Measurements from ENCODE around the gene DNAJC1. TPM values are rescaled to one million over a fixed set of nuclear protein-coding genes. Genes with fewer than 3 reads are reported as not detected.

The DNAJC1 gene
- total and polyA plus RNA-seq, 5 donors from 2014 or later, result 12.9 to 27.5 (median 22.7) TPM

DNA sequence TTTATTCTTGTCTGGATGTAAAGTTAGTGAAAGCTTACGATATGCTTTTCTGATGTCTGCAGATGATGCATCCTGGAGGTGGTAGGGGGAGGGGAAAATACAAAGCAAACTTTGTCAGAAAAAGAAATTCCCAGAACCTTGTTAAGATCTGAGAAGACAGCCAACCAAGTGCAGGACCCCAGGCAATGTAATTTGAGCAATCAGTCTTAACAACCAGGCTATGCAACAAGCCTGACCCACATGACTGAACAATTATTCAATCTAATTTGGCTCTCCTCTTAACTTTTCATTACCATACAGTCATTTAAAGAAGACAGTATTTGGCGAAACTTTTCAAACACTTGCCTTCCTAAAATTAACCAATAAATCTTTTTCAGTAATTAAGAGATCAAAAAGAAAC lies 74.5 kb downstream of the DNAJC1 start:
- no peaks in the 10 kb centered on the region for H3K9me3 ChIP-seq (ENCODE audit: control insufficient read depth in 2 of 2, low read length in 2 of 2)
- Mint-ChIP-seq H3K4me3 (no peak overlapping the region), H3K27me3 (no peaks in the 10 kb centered on the region), H3K36me3 (peaks cover 8% of the 10 kb centered on the region), H3K4me1 (peaks cover 5 to 6% (median 5%) of the 10 kb centered on the region in 4 donors), H3K27ac (no peak overlapping the region), H3K9me3 (no peaks in the 10 kb centered on the region)
- H3K27me3 ChIP-seq (ENCODE audit: control insufficient read depth, insufficient read depth, low read length), result no peaks in the 10 kb centered on the region
- no peak for ATAC-seq (ENCODE audit: low read depth in 2 of 2)
- H3K27ac ChIP-seq (ENCODE audit: insufficient read depth, low read length, poor library complexity, severe bottlenecking), result no peak overlapping the region
- H3K4me1 ChIP-seq (ENCODE audit: control insufficient read depth, insufficient read depth, low read length, poor library complexity, severe bottlenecking), result no peaks in the 10 kb centered on the region
- H3K36me3 ChIP-seq (ENCODE audit: control insufficient read depth, insufficient read depth, low read length), result no peaks in the 10 kb centered on the region
- H3K4me3 ChIP-seq (ENCODE audit: low read depth, low read length), result no peak overlapping the region
- DNase-seq, result no peak

DNA sequence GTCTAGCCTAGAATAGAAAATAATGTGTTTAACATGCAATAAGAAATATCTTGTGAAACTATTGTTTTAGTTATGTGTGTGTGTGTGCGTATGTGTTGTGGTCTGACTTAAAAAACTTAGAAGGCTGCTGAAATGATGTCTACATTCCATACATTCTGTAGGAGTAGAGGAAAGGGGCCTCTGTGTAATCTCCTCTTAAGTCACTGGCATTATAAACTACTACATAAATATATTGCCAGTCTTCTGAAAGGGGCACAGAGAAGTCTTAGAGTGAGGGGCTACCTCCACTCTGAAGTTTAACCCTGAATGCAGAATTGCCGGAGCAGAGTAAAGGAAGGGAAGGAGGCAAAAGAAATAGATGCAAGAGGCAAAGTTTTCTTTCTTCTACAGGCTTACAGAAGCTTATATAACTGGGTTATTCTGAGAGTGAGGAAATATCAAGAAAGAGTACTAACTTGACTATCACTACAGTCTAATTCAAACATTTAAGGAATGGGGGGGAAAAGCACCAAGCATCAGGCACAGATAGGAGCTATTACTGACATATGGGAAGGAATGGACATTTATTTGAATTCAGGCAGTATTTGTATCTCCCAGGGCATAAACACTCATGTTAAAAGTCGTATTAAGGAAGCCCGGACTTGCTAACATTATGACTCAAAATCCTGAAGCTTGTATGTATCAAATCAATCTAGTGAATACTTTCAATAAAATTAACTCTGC lies 75.7 kb downstream of the DNAJC1 start:
- Mint-ChIP-seq H3K27me3 (no peaks in the 10 kb centered on the region), H3K9me3 (no peaks in the 10 kb centered on the region), H3K4me1 (peaks cover 5 to 9% (median 5%) of the 10 kb centered on the region in 4 donors), H3K4me3 (no peak overlapping the region), H3K36me3 (peaks cover 8% of the 10 kb centered on the region), H3K27ac (peak overlapping the region in 1 of 3 donors; percentile 4)
- no peaks in the 10 kb centered on the region for H3K36me3 ChIP-seq (ENCODE audit: control insufficient read depth, insufficient read depth, low read length)
- no peak overlapping the region for H3K4me3 ChIP-seq (ENCODE audit: low read depth, low read length)
- DNase-seq, result no peak
- no peaks in the 10 kb centered on the region for H3K4me1 ChIP-seq (ENCODE audit: control insufficient read depth, insufficient read depth, low read length, poor library complexity, severe bottlenecking)
- ATAC-seq (ENCODE audit: low read depth in 2 of 2), result no peak
- H3K9me3 ChIP-seq (ENCODE audit: control insufficient read depth in 2 of 2, low read length in 2 of 2), result no peaks in the 10 kb centered on the region
- H3K27ac ChIP-seq (ENCODE audit: insufficient read depth, low read length, poor library complexity, severe bottlenecking), result no peak overlapping the region
- no peaks in the 10 kb centered on the region for H3K27me3 ChIP-seq (ENCODE audit: control insufficient read depth, insufficient read depth, low read length)

DNA sequence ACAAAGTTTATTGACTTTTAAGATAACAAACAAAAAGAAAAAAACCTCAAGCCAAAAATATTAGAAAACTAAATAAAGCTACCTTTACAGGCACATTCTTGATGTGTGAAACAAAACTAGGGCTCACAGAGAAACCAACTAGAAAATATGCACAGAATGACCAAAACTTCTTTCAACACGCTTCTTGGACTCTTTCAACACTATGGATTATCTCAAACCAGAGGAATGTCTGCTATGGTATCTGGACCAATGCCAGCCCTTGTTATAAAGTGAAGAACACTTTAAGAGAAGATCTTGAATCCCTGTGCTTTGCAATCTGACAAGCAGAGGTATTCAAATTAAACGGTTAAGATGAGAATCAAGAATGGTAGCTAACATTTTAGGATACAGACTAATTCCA lies 76.6 kb downstream of the DNAJC1 start:
- Mint-ChIP-seq H3K27ac (no peak overlapping the region), H3K4me1 (peaks cover 5 to 9% (median 5%) of the 10 kb centered on the region in 4 donors), H3K36me3 (peaks cover 8% of the 10 kb centered on the region), H3K27me3 (no peaks in the 10 kb centered on the region), H3K4me3 (no peak overlapping the region), H3K9me3 (no peaks in the 10 kb centered on the region)
- Histone ChIP-seq H3K4me1 (ENCODE audit: control insufficient read depth, insufficient read depth, low read length, poor library complexity, severe bottlenecking) (no peaks in the 10 kb centered on the region), H3K27me3 (ENCODE audit: control insufficient read depth, insufficient read depth, low read length) (no peaks in the 10 kb centered on the region), H3K27ac (ENCODE audit: insufficient read depth, low read length, poor library complexity, severe bottlenecking) (no peak overlapping the region), H3K4me3 (ENCODE audit: low read depth, low read length) (no peak overlapping the region), H3K9me3 (ENCODE audit: control insufficient read depth in 2 of 2, low read length in 2 of 2) (no peaks in the 10 kb centered on the region), H3K36me3 (ENCODE audit: control insufficient read depth, insufficient read depth, low read length) (no peaks in the 10 kb centered on the region)
- ATAC-seq (ENCODE audit: low read depth in 2 of 2), result no peak
- no peak for DNase-seq

DNA sequence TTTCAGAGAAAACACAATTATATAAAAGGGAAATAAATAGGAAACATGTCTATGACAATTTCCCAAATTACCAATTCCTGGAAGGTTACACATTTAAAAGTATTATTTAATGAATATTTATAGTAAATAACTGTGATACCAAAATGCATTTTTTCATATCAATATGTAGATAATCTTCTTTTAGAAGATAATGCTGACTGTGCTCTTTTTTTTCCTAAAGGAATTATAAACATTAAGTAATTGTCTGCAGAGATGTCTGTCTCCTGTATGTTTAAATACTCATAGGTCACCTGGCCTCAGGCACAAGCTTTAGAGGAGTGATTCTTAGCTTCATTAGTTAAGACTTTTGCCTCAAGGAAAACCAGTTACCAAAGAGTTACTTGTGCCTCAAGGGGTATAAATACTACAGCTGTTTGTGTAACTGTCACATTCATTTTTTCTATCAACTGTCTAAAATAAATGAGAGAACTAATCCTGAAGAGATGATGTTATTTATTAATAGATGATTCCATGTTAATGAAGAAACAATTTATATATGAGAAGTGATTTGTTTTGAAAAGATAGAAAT lies 77.1 kb downstream of the DNAJC1 start:
- Histone ChIP-seq H3K27ac (ENCODE audit: insufficient read depth, low read length, poor library complexity, severe bottlenecking) (no peak overlapping the region), H3K4me3 (ENCODE audit: low read depth, low read length) (no peak overlapping the region), H3K27me3 (ENCODE audit: control insufficient read depth, insufficient read depth, low read length) (no peaks in the 10 kb centered on the region), H3K9me3 (ENCODE audit: control insufficient read depth in 2 of 2, low read length in 2 of 2) (no peaks in the 10 kb centered on the region), H3K4me1 (ENCODE audit: control insufficient read depth, insufficient read depth, low read length, poor library complexity, severe bottlenecking) (no peaks in the 10 kb centered on the region), H3K36me3 (ENCODE audit: control insufficient read depth, insufficient read depth, low read length) (no peaks in the 10 kb centered on the region)
- Mint-ChIP-seq H3K27me3 (no peaks in the 10 kb centered on the region), H3K36me3 (peaks cover 8% of the 10 kb centered on the region), H3K4me1 (peaks cover 3 to 9% (median 5%) of the 10 kb centered on the region in 4 donors), H3K27ac (no peak overlapping the region), H3K4me3 (no peak overlapping the region), H3K9me3 (no peaks in the 10 kb centered on the region)
- DNase-seq (no peak), ATAC-seq (ENCODE audit: low read depth in 2 of 2) (no peak)

DNA sequence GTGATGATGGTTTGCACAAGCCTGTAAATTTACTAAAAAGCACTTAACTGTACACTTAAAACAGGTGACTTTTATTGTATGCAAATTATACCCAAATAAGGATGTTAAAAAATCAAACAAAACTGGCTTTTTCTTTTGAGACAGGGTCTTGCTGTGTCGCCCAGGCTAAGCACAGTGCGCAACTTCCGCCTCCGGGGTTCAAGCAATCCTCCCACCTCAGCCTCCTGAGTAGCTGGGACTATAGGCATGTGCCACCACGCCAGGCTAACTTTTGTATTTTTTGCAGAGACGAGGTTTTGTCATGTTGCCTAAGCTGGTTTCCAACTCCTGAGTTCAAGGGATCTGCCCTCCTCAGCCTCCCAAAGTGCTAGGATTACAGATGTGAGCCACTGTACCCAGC lies 77.7 kb downstream of the DNAJC1 start:
- no peaks in the 10 kb centered on the region for H3K27me3 ChIP-seq (ENCODE audit: control insufficient read depth, insufficient read depth, low read length)
- peaks cover 8% of the 10 kb centered on the region for H3K36me3 Mint-ChIP-seq

DNA sequence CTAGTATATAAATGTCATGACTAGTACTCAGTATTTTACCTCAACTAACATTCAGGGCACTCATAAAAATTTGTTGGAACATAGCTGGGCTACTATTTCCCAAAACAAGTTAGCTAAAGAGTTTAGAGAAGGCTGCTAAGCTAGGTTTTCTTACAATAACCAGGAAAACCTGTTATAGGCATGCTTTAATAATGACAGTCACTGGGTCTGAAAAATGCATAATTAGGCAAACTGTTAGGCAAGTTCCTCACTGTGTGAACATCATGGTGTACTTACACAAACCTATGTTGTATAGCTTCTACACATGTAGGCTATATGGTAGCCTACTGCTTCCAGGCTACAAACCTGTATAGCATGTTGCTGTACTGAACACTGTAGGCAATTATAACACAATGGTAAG lies 79.0 kb downstream of the DNAJC1 start:
- H3K4me1 Mint-ChIP-seq, result peaks cover 0 to 13% (median 1%) of the 10 kb centered on the region in 4 donors
- no peak for ATAC-seq (ENCODE audit: low read depth in 2 of 2)

More for the DNA sequence above, 77.7 kb downstream of the DNAJC1 start:
- ATAC-seq (ENCODE audit: low read depth in 2 of 2), result no peak
- H3K27ac ChIP-seq (ENCODE audit: insufficient read depth, low read length, poor library complexity, severe bottlenecking), result no peak overlapping the region
- DNase-seq, result no peak
- no peak overlapping the region for H3K4me3 ChIP-seq (ENCODE audit: low read depth, low read length)
- no peaks in the 10 kb centered on the region for H3K27me3 Mint-ChIP-seq
- no peak overlapping the region for H3K4me3 Mint-ChIP-seq
- H3K4me1 ChIP-seq (ENCODE audit: control insufficient read depth, insufficient read depth, low read length, poor library complexity, severe bottlenecking), result no peaks in the 10 kb centered on the region
- H3K9me3 Mint-ChIP-seq, result no peaks in the 10 kb centered on the region
- H3K27ac Mint-ChIP-seq, result no peak overlapping the region
- peaks cover 0 to 9% (median 2%) of the 10 kb centered on the region in 4 donors for H3K4me1 Mint-ChIP-seq
- no peaks in the 10 kb centered on the region for H3K9me3 ChIP-seq (ENCODE audit: control insufficient read depth in 2 of 2, low read length in 2 of 2)
- H3K36me3 ChIP-seq (ENCODE audit: control insufficient read depth, insufficient read depth, low read length), result no peaks in the 10 kb centered on the region

DNA sequence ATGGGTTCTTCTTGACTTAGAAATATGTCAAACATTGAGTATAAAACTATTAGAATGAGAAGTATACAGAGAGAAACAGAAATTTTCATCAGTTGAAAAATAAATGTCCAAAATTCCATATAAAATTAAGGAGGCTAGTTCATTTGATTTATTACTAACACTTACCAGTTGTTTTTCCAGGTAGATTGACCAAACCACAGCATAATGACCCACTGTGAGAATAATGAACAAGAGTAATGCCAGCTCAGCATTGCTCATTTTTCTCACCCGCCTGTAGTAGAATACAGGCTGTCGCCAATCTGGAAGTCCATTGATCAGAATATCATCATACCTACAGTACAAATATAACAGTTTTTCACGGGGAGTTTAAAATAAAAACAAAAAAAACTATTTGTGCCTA lies 82.9 kb downstream of the DNAJC1 start:
- H3K4me3 ChIP-seq (ENCODE audit: low read depth, low read length), result no peak overlapping the region
- no peak for ATAC-seq (ENCODE audit: low read depth in 2 of 2)
- Mint-ChIP-seq H3K4me3 (no peak overlapping the region), H3K27me3 (no peaks in the 10 kb centered on the region), H3K36me3 (peaks cover 4% of the 10 kb centered on the region), H3K27ac (no peak overlapping the region), H3K4me1 (peaks cover 0 to 11% (median under 1%) of the 10 kb centered on the region in 4 donors), H3K9me3 (no peaks in the 10 kb centered on the region)
- no peaks in the 10 kb centered on the region for H3K27me3 ChIP-seq (ENCODE audit: control insufficient read depth, insufficient read depth, low read length)
- H3K4me1 ChIP-seq (ENCODE audit: control insufficient read depth, insufficient read depth, low read length, poor library complexity, severe bottlenecking), result no peaks in the 10 kb centered on the region
- H3K9me3 ChIP-seq (ENCODE audit: control insufficient read depth in 2 of 2, low read length in 2 of 2), result no peaks in the 10 kb centered on the region
- DNase-seq, result no peak
- H3K27ac ChIP-seq (ENCODE audit: insufficient read depth, low read length, poor library complexity, severe bottlenecking), result no peak overlapping the region
- no peaks in the 10 kb centered on the region for H3K36me3 ChIP-seq (ENCODE audit: control insufficient read depth, insufficient read depth, low read length)

More for the DNA sequence above, 79.0 kb downstream of the DNAJC1 start:
- Histone ChIP-seq H3K4me1 (ENCODE audit: control insufficient read depth, insufficient read depth, low read length, poor library complexity, severe bottlenecking) (no peaks in the 10 kb centered on the region), H3K4me3 (ENCODE audit: low read depth, low read length) (no peak overlapping the region), H3K27ac (ENCODE audit: insufficient read depth, low read length, poor library complexity, severe bottlenecking) (no peak overlapping the region), H3K27me3 (ENCODE audit: control insufficient read depth, insufficient read depth, low read length) (no peaks in the 10 kb centered on the region), H3K9me3 (ENCODE audit: control insufficient read depth in 2 of 2, low read length in 2 of 2) (no peaks in the 10 kb centered on the region), H3K36me3 (ENCODE audit: control insufficient read depth, insufficient read depth, low read length) (no peaks in the 10 kb centered on the region)
- Mint-ChIP-seq H3K4me3 (no peak overlapping the region), H3K27ac (no peak overlapping the region), H3K9me3 (no peaks in the 10 kb centered on the region), H3K27me3 (no peaks in the 10 kb centered on the region), H3K36me3 (peaks cover 8% of the 10 kb centered on the region)
- no peak for DNase-seq

DNA sequence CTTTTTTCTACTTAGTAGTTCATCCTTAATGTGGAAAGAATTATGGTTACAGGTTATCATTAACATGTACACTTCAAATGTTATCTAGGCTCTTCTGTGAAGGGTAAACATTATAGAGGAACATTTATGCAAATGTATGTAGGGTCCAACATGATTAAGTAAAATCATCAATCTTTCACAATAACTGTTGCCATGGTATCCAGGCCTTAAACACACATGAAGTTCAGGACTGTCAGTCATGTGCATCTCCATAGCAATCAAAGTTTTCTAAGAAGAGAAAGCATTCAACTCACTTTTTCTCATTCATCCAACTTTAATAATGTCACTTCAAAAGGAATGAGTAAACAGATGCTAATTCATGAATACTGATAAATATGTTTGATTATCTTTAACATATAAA lies 83.6 kb downstream of the DNAJC1 start:
- Mint-ChIP-seq H3K27me3 (no peaks in the 10 kb centered on the region), H3K4me1 (peaks cover 0 to 11% (median under 1%) of the 10 kb centered on the region in 4 donors), H3K27ac (no peak overlapping the region), H3K36me3 (no peaks in the 10 kb centered on the region), H3K4me3 (no peak overlapping the region), H3K9me3 (no peaks in the 10 kb centered on the region)
- ATAC-seq (ENCODE audit: low read depth in 2 of 2) (no peak), DNase-seq (no peak)
- H3K36me3 ChIP-seq (ENCODE audit: control insufficient read depth, insufficient read depth, low read length), result no peaks in the 10 kb centered on the region
- no peak overlapping the region for H3K27ac ChIP-seq (ENCODE audit: insufficient read depth, low read length, poor library complexity, severe bottlenecking)
- H3K27me3 ChIP-seq (ENCODE audit: control insufficient read depth, insufficient read depth, low read length), result no peaks in the 10 kb centered on the region
- no peaks in the 10 kb centered on the region for H3K4me1 ChIP-seq (ENCODE audit: control insufficient read depth, insufficient read depth, low read length, poor library complexity, severe bottlenecking)
- no peak overlapping the region for H3K4me3 ChIP-seq (ENCODE audit: low read depth, low read length)
- H3K9me3 ChIP-seq (ENCODE audit: control insufficient read depth in 2 of 2, low read length in 2 of 2), result no peaks in the 10 kb centered on the region
